ENCODE data around the gene LGMN. TPM values are rescaled to one million over a fixed set of nuclear protein-coding genes. Genes with fewer than 3 reads are reported as not detected.

LGMN gene
- total and polyA plus RNA-seq, 11 donors, result 78.8 to 327 (median 108) TPM

GRCh38 chr14:92726135-92726932 lies 22.1 kb downstream of the LGMN start:
- Histone ChIP-seq H3K27me3 (no peaks in the 10 kb centered on the region), H3K4me1 (peaks cover 0 to 62% (median 28%) of the 10 kb centered on the region in 12 donors), H3K27ac (peak overlapping the region in 9 of 12 donors; percentile 29 to 87 (median 68)), H3K9me3 (peaks cover 0 to under 1% (median 0%) of the 10 kb centered on the region in 12 donors), H3K36me3 (peaks cover 0 to 27% (median 14%) of the 10 kb centered on the region in 9 donors), H3K4me3 (no peak overlapping the region)
- ATAC-seq (peak; percentile 11 to 75 (median 55)), DNase-seq (peak; percentile 49 to 78 (median 58))
- 77 to 84% (median 78%) methylated on average over 12 of the region's 12 CpGs for WGBS, 4 donors
- no peak for TF ChIP-seq POLR2A (IDR thresholded peaks at IDR 0.05)
- intact Hi-C loops (cut with DNase I), result no loop called here

GRCh38 chr14:92724516-92725340 lies 23.7 kb downstream of the LGMN start:
- Histone ChIP-seq H3K27me3 (no peaks in the 10 kb centered on the region), H3K27ac (peak overlapping the region in 11 of 12 donors; percentile 59 to 87 (median 73)), H3K4me3 (no peak overlapping the region), H3K9me3 (peaks cover 0 to 3% (median 0%) of the 10 kb centered on the region in 12 donors), H3K4me1 (peaks cover 0 to 51% (median 31%) of the 10 kb centered on the region in 12 donors), H3K36me3 (peaks cover 0 to 19% (median 0%) of the 10 kb centered on the region in 9 donors)
- peak; percentile 69 to 90 (median 81) for ATAC-seq
- intact Hi-C loops (cut with DNase I), result no loop called here
- WGBS, 4 donors, result 49 to 59% (median 54%) methylated on average over 14 of the region's 14 CpGs
- TF ChIP-seq CTCF (IDR thresholded peaks at IDR 0.05), result no peak
- TF ChIP-seq POLR2A (IDR thresholded peaks at IDR 0.05), result no peak
- DNase-seq, result peak in 4 of 5 donors; percentile 37 to 68 (median 57)

- Histone ChIP-seq H3K9me3 (peaks cover 0 to 3% (median 0%) of the 10 kb centered on the region in 12 donors), H3K4me3 (no peak overlapping the region), H3K36me3 (peaks cover 0 to 32% (median 18%) of the 10 kb centered on the region in 9 donors), H3K27me3 (no peaks in the 10 kb centered on the region), H3K4me1 (peaks cover 0 to 38% (median 10%) of the 10 kb centered on the region in 12 donors), H3K27ac (peak overlapping the region in 10 of 12 donors; percentile 5 to 65 (median 60))
- peak in 2 of 4 donors; percentile 24 to 27 for ATAC-seq
- TF ChIP-seq POLR2A (IDR thresholded peaks at IDR 0.05) (no peak), CTCF (IDR thresholded peaks at IDR 0.05) (no peak)
- intact Hi-C loops (cut with DNase I), result no loop called here
- DNase-seq, result no peak
- WGBS, 4 donors, result 61 to 79% (median 67%) methylated on average over 5 of the region's 5 CpGs
Measured at GRCh38 chr14:92719890-92720323, 28.5 kb downstream of the LGMN start.

- Histone ChIP-seq H3K27ac (peak overlapping the region in 9 of 12 donors; percentile 13 to 65 (median 60)), H3K4me1 (peaks cover 0 to 34% (median 6%) of the 10 kb centered on the region in 12 donors), H3K36me3 (peaks cover 0 to 32% (median 18%) of the 10 kb centered on the region in 9 donors), H3K27me3 (no peaks in the 10 kb centered on the region), H3K9me3 (peaks cover 0 to 3% (median 0%) of the 10 kb centered on the region in 12 donors), H3K4me3 (no peak overlapping the region)
- DNase-seq (no peak), ATAC-seq (peak in 2 of 4 donors; percentile 31 to 43)
- intact Hi-C loops (cut with DNase I), result no loop called here
- 70 to 89% (median 77%) methylated on average over 2 of the region's 2 CpGs for WGBS, 4 donors
- TF ChIP-seq POLR2A (IDR thresholded peaks at IDR 0.05), result no peak
- TF ChIP-seq CTCF (IDR thresholded peaks at IDR 0.05), result no peak
Measured at GRCh38 chr14:92719421-92719820, 29.0 kb downstream of the LGMN start.
